OCI-LY1 (cell line): ENCODE results near the gene RNFT2.

Experiments used
- H2AFZ ChIP-seq: fragments of 200-600 bp; sonication (generic), shearing (Covaris generic); 2 replicates; pipeline ENCODE4 v1.6.0; 2014; ENCODE audit warnings: antibody characterized with exemption, mild to moderate bottlenecking, low read length
- H3F3A ChIP-seq: fragments of 200-600 bp; sonication (generic), shearing (Covaris generic); 2 replicates; pipeline ENCODE4 v1.6.0; 2014; ENCODE audit warnings: mild to moderate bottlenecking, antibody characterized with exemption, low read length, moderate library complexity; ENCODE audit not compliant: insufficient read depth
- H3K27ac ChIP-seq: fragments of 200-600 bp; sonication (generic); 2 replicates; pipeline ENCODE4 v1.5.1; 2014; ENCODE audit warnings: low read length, mixed run types, mild to moderate bottlenecking, low read depth; ENCODE audit not compliant: poor library complexity, severe bottlenecking
- H3K27me3 ChIP-seq: fragments of 200-600 bp; sonication (generic); 2 replicates; pipeline ENCODE4 v1.6.0; 2014; ENCODE audit warnings: antibody characterized with exemption, mild to moderate bottlenecking, low read length, moderate library complexity; ENCODE audit not compliant: insufficient read depth
- H3K36me3 ChIP-seq: fragments of 200-600 bp; sonication (generic); 2 replicates; pipeline ENCODE4 v1.6.1; 2014; ENCODE audit warnings: mild to moderate bottlenecking, antibody characterized with exemption, low read length, moderate library complexity, mixed read lengths; ENCODE audit not compliant: insufficient read depth
- H3K4me1 ChIP-seq: fragments of 200-600 bp; sonication (generic); 2 replicates; pipeline ENCODE4 v1.5.1; 2014; ENCODE audit warnings: mild to moderate bottlenecking, low read length, moderate library complexity; ENCODE audit not compliant: insufficient read depth, severe bottlenecking
- H3K4me2 ChIP-seq: fragments of 200-600 bp; sonication (generic), shearing (Covaris generic); 2 replicates; pipeline ENCODE4 v1.6.1; 2014; ENCODE audit warnings: low read length
- H3K4me3 ChIP-seq: fragments of 200-600 bp; sonication (generic); 2 replicates; pipeline ENCODE4 v1.5.1; 2014; ENCODE audit warnings: low read length, low read depth, mild to moderate bottlenecking, mixed read lengths; ENCODE audit not compliant: poor library complexity, severe bottlenecking
- H3K79me2 ChIP-seq: fragments of 200-600 bp; shearing (Covaris generic); 2 replicates; pipeline ENCODE4 v1.6.1; 2016; ENCODE audit warnings: mixed run types, low read length, mixed read lengths; ENCODE audit not compliant: insufficient read depth
- H3K9ac ChIP-seq: fragments of 200-600 bp; sonication (generic), shearing (Covaris generic); 2 replicates; pipeline ENCODE4 v1.6.1; 2014; ENCODE audit warnings: mild to moderate bottlenecking, low read length, mixed read lengths
- H3K9me2 ChIP-seq: fragments of 200-600 bp; sonication (generic), shearing (Covaris generic); 2 replicates; pipeline ENCODE4 v1.6.1; 2014; ENCODE audit warnings: low read depth, mild to moderate bottlenecking, low read length, mixed read lengths
- H3K9me3 ChIP-seq: fragments of 200-600 bp; shearing (Covaris generic); 2 replicates; pipeline ENCODE4 v1.6.1; 2014; ENCODE audit warnings: low read length, mixed read lengths
- H4K20me1 ChIP-seq: fragments of 200-600 bp; sonication (generic), shearing (Covaris generic); 2 replicates; pipeline ENCODE4 v1.6.0; 2016; ENCODE audit warnings: mild to moderate bottlenecking, low read length; ENCODE audit not compliant: insufficient read depth
- CTCF ChIP-seq: fragments of 200-600 bp; sonication (generic), shearing (Covaris generic); IDR thresholded peaks from 2 replicates; pipeline ENCODE4 v1.5.1; 2017; ENCODE audit warnings: mild to moderate bottlenecking, antibody characterized with exemption, low read length, moderate library complexity, mixed read lengths
- EZH2 ChIP-seq: fragments of 200-600 bp; sonication (generic), shearing (Covaris generic); IDR thresholded peaks from 2 replicates; pipeline ENCODE4 v1.8.0; 2017; ENCODE audit warnings: borderline replicate concordance, mixed run types, mild to moderate bottlenecking, antibody characterized with exemption, low read length, moderate library complexity, mixed read lengths

The RNFT2 gene

GRCh38 chr12:116766285-116766684, 28.2 kb downstream of the RNFT2 start:
- peaks cover 37% of the 10 kb centered on the region for H3K36me3 ChIP-seq
- no peaks in the 10 kb centered on the region for H3K79me2 ChIP-seq
- no peak overlapping the region for H3K9ac ChIP-seq
- H2AFZ ChIP-seq = no peak overlapping the region
- H3K9me3 ChIP-seq = no peaks in the 10 kb centered on the region
- no peaks in the 10 kb centered on the region for H3K4me1 ChIP-seq
- H3K4me2 ChIP-seq = no peak overlapping the region
- no peak for TF ChIP-seq EZH2
- no peak for TF ChIP-seq CTCF
- H4K20me1 ChIP-seq = no peaks in the 10 kb centered on the region
- H3K4me3 ChIP-seq = no peak overlapping the region
- no peak overlapping the region for H3K27ac ChIP-seq
- H3F3A ChIP-seq = no peaks in the 10 kb centered on the region
- H3K27me3 ChIP-seq = no peaks in the 10 kb centered on the region
- H3K9me2 ChIP-seq = no peaks in the 10 kb centered on the region

- no peaks in the 10 kb centered on the region for H3K79me2 ChIP-seq
- H3K9me2 ChIP-seq = no peaks in the 10 kb centered on the region
- peaks cover 35% of the 10 kb centered on the region for H3K36me3 ChIP-seq
- TF ChIP-seq CTCF (no peak), EZH2 (no peak)
- H3F3A ChIP-seq = no peaks in the 10 kb centered on the region
- H3K4me3 ChIP-seq = no peak overlapping the region
- H3K4me2 ChIP-seq = no peak overlapping the region
- no peaks in the 10 kb centered on the region for H3K27me3 ChIP-seq
- no peak overlapping the region for H2AFZ ChIP-seq
- no peaks in the 10 kb centered on the region for H4K20me1 ChIP-seq
- no peaks in the 10 kb centered on the region for H3K4me1 ChIP-seq
- H3K27ac ChIP-seq = no peak overlapping the region
- no peak overlapping the region for H3K9ac ChIP-seq
- H3K9me3 ChIP-seq = no peaks in the 10 kb centered on the region
These were observed 28.6 kb downstream of the RNFT2 start for GRCh38 chr12:116766746-116767145.

GRCh38 chr12:116771651-116772050, 33.5 kb downstream of the RNFT2 start:
- Histone ChIP-seq H3K79me2 (no peaks in the 10 kb centered on the region), H3K4me1 (no peaks in the 10 kb centered on the region), H3K9me3 (no peaks in the 10 kb centered on the region), H3K4me2 (no peak overlapping the region), H3K36me3 (peaks cover 46% of the 10 kb centered on the region), H3K27ac (no peak overlapping the region), H3K4me3 (no peak overlapping the region), H3K27me3 (no peaks in the 10 kb centered on the region), H3K9me2 (no peaks in the 10 kb centered on the region), H3K9ac (no peak overlapping the region), H4K20me1 (no peaks in the 10 kb centered on the region), H2AFZ (no peak overlapping the region), H3F3A (no peaks in the 10 kb centered on the region)
- TF ChIP-seq EZH2 (no peak), CTCF (no peak)
